H9 (cell line): ENCODE results near the gene TMTC1. TPM values are rescaled to one million over a fixed set of nuclear protein-coding genes. Genes with fewer than 3 reads are reported as not detected.

Experiments
- DNase-seq: peaks from one replicate; pipeline ENCODE4 v3.0.0-alpha.2; 2017
- H2AFZ ChIP-seq: one replicate; pipeline ENCODE4 v1.6.1; 2013; ENCODE audit warnings: mild to moderate bottlenecking, low read length, control low read depth, moderate library complexity
- H2AK5ac ChIP-seq: 2 replicates; pipeline ENCODE4 v1.6.1; 2013; ENCODE audit warnings: low read length, control low read depth, mixed read lengths; ENCODE audit not compliant: insufficient read length
- H2BK120ac ChIP-seq: one replicate; pipeline ENCODE4 v1.6.1; 2013; ENCODE audit warnings: low read depth, mild to moderate bottlenecking, low read length, control low read depth, inconsistent platforms; ENCODE audit not compliant: poor library complexity, severe bottlenecking
- H2BK12ac ChIP-seq: 2 replicates; pipeline ENCODE4 v1.6.1; 2013; ENCODE audit warnings: low read length, control low read depth, mixed read lengths, low read depth; ENCODE audit not compliant: insufficient read length
- H2BK15ac ChIP-seq: 2 replicates; pipeline ENCODE4 v1.6.1; 2013; ENCODE audit warnings: low read depth, low read length, control low read depth
- H2BK20ac ChIP-seq: one replicate; pipeline ENCODE4 v1.6.1; 2013; ENCODE audit warnings: low read depth, mild to moderate bottlenecking, low read length, control low read depth, inconsistent platforms; ENCODE audit not compliant: poor library complexity, severe bottlenecking
- H2BK5ac ChIP-seq: 2 replicates; pipeline ENCODE4 v1.6.1; 2013; ENCODE audit warnings: low read length, control low read depth, mixed read lengths; ENCODE audit not compliant: insufficient read length
- H3K14ac ChIP-seq: 2 replicates; pipeline ENCODE4 v1.6.1; 2013; ENCODE audit warnings: low read length, control low read depth; ENCODE audit not compliant: insufficient read depth
- H3K18ac ChIP-seq: 2 replicates; pipeline ENCODE4 v1.6.1; 2013; ENCODE audit warnings: low read depth, mild to moderate bottlenecking, mixed read lengths, low read length, control low read depth; ENCODE audit not compliant: insufficient read length
- H3K23ac ChIP-seq: 2 replicates; pipeline ENCODE4 v1.6.1; 2013; ENCODE audit warnings: low read length, control low read depth, mixed read lengths, low read depth; ENCODE audit not compliant: insufficient read length
- H3K23me2 ChIP-seq: 2 replicates; pipeline ENCODE4 v1.6.1; 2013; ENCODE audit warnings: low read depth, mild to moderate bottlenecking, mixed read lengths, low read length, control low read depth; ENCODE audit not compliant: insufficient read length, poor library complexity, severe bottlenecking
- H3K27ac ChIP-seq: 2 replicates; pipeline ENCODE4 v1.5.1; 2013; ENCODE audit warnings: low read length, control low read depth, mixed read lengths, low read depth; ENCODE audit not compliant: insufficient read length
- H3K27me3 ChIP-seq: 2 replicates; pipeline ENCODE4 v1.6.1; 2013; ENCODE audit warnings: low read length, control low read depth, inconsistent platforms; ENCODE audit not compliant: insufficient read depth
- H3K4ac ChIP-seq: 2 replicates; pipeline ENCODE4 v1.6.1; 2013; ENCODE audit warnings: low read depth, mild to moderate bottlenecking, control low read depth, inconsistent platforms, low read length, moderate library complexity
- H3K4me1 ChIP-seq: 2 replicates; pipeline ENCODE4 v1.6.1; 2013; ENCODE audit warnings: low read length, control low read depth, inconsistent platforms; ENCODE audit not compliant: insufficient read depth
- H3K4me2 ChIP-seq: 2 replicates; pipeline ENCODE4 v1.6.1; 2013; ENCODE audit warnings: low read length, control low read depth, mixed read lengths; ENCODE audit not compliant: insufficient read length, insufficient read depth
- H3K56ac ChIP-seq: 2 replicates; pipeline ENCODE4 v1.6.1; 2013; ENCODE audit warnings: low read depth, mild to moderate bottlenecking, mixed read lengths, low read length, control low read depth; ENCODE audit not compliant: insufficient read length
- H3K79me1 ChIP-seq: 2 replicates; pipeline ENCODE4 v1.6.1; 2013; ENCODE audit warnings: low read depth, mild to moderate bottlenecking, moderate library complexity, low read length, control low read depth, inconsistent platforms; ENCODE audit not compliant: insufficient read depth, poor library complexity, severe bottlenecking
- H3K79me2 ChIP-seq: 2 replicates; pipeline ENCODE4 v1.6.1; 2013; ENCODE audit warnings: low read length, control low read depth, inconsistent platforms; ENCODE audit not compliant: insufficient read depth
- H3K9ac ChIP-seq: 2 replicates; pipeline ENCODE4 v1.6.1; 2013; ENCODE audit warnings: low read length, control low read depth, mixed read lengths; ENCODE audit not compliant: insufficient read length; ENCODE audit errors: extremely low read depth
- H3K9me3 ChIP-seq: one replicate; pipeline ENCODE4 v1.6.1; 2013; ENCODE audit warnings: low read depth, low read length, inconsistent platforms; ENCODE audit not compliant: control insufficient read depth
- H3T11ph ChIP-seq: one replicate; pipeline ENCODE4 v1.6.1; 2013; ENCODE audit warnings: mild to moderate bottlenecking, low read length, control low read depth, inconsistent platforms
- H4K20me1 ChIP-seq: one replicate; pipeline ENCODE4 v1.6.1; 2013; ENCODE audit not compliant: control insufficient read depth, insufficient read length, insufficient read depth
- H4K5ac ChIP-seq: 2 replicates; pipeline ENCODE4 v1.6.1; 2013; ENCODE audit warnings: low read depth, mild to moderate bottlenecking, mixed read lengths, low read length, control low read depth; ENCODE audit not compliant: insufficient read length
- H4K8ac ChIP-seq: replicated peaks from 2 replicates; pipeline ENCODE4 v1.6.1; 2013; ENCODE audit warnings: low read length, control low read depth, mixed read lengths, low read depth; ENCODE audit not compliant: insufficient read length
- H4K91ac ChIP-seq: 2 replicates; pipeline ENCODE4 v1.6.1; 2013; ENCODE audit warnings: low read depth, mild to moderate bottlenecking, moderate library complexity, mixed read lengths, low read length, control low read depth; ENCODE audit not compliant: insufficient read length
- H3K27ac Mint-ChIP-seq, 3 experiments: 2 replicates in 2 of 3; 3 replicates in 1 of 3; pipeline ENCODE4 v1.8.0; 2020 to 2021; ENCODE audit warnings: mixed read lengths in 3 of 3, mild to moderate bottlenecking in 1 of 3, moderate library complexity in 1 of 3
- H3K27me3 Mint-ChIP-seq: 2 replicates; pipeline ENCODE4 v1.8.0; 2021; ENCODE audit warnings: low read depth, mild to moderate bottlenecking, moderate library complexity, mixed read lengths
- H3K36me3 Mint-ChIP-seq, 3 experiments: 2 replicates in 2 of 3; 3 replicates in 1 of 3; pipeline ENCODE4 v1.8.0; 2020 to 2021; ENCODE audit warnings: low read depth in 3 of 3, mixed read lengths in 3 of 3; ENCODE audit not compliant: insufficient read depth in 1 of 3
- H3K4me1 Mint-ChIP-seq, 2 experiments: 2 replicates each; pipeline ENCODE4 v1.8.0; 2020; ENCODE audit warnings: mixed read lengths in 2 of 2
- H3K4me3 Mint-ChIP-seq, 2 experiments: 2 replicates in 1 of 2; 3 replicates in 1 of 2; pipeline ENCODE4 v1.8.0; 2020 to 2021; ENCODE audit warnings: mild to moderate bottlenecking in 2 of 2, mixed read lengths in 2 of 2, moderate library complexity in 1 of 2
- H3K9me3 Mint-ChIP-seq, 2 experiments: 2 replicates in 1 of 2; 3 replicates in 1 of 2; pipeline ENCODE4 v1.8.0; 2020; ENCODE audit warnings: mild to moderate bottlenecking in 2 of 2, mixed read lengths in 2 of 2, moderate library complexity in 1 of 2
- WGBS: extraction: QIAGEN DNeasy Blood & Tissue Kit; methylation state at CpG from one replicate; pipeline ENCODE4 v1.1.7; 2013; ENCODE audit warnings: missing lambda C conversion rate, low lambda C conversion rate, mixed read lengths; ENCODE audit not compliant: insufficient read length; ENCODE audit errors: extremely low coverage; 5-methylcytosine and 5-hydroxymethylcytosine counted together
- total RNA-seq: library from RNA; stranded (reverse); gene quantifications from 2 replicates; pipeline ENCODE4 v1.2.1, GENCODE V29; 2021
- TF ChIP-seq, protein P1 (sequence below): fragments of 200-600 bp; sonication (generic); conservative IDR thresholded peaks from 3 replicates; pipeline ENCODE4 v1.8.0; 2021; ENCODE audit warnings: antibody characterized with exemption, mild to moderate bottlenecking

TMTC1 gene
- total RNA-seq, 1 experiment from 2014 or later = 16.1 TPM

DNA sequence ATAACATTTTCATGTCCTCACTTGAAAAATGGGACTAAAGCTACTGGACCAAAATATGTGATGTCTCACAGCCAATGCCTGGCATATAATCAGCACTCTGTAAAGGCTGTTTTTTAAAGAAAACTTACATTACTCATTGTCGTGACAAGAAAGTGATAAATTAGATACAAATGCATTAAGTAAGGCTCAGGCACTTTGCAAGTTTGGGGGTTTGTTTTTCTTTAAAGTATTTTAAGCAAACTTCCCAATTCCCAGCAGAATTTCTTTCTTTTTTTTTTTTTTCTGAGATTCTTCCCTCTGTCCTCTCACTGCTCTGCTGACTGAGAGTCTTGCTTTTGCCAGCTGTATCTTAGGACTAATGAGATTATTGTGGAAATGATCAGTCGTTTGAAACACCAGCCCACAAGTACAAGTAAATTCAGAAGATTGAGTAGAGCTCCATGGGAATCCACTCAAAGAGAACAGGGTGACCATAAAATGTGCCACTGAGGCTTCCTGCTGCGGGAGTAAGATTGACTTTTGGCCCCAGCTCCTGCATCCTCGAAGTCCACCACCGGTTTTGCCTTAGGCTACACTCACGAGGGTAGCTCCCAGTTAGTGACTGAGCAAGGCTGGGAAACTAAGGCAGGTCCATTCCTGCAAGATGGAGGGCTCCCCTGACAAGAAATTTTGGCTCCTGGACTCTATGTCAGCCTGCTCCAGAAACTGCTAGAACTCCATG is 82.8 kb downstream of the TMTC1 start:
- no peak overlapping the region; a peak in 2 of 7 replicates for H3K27ac Mint-ChIP-seq
- Histone ChIP-seq H3K27me3 (no peaks in the 10 kb centered on the region), H2BK20ac (no peak overlapping the region), H3K4me1 (peaks cover 2% of the 10 kb centered on the region; the same call in 1 of the 2 replicates), H3K9ac (no peak overlapping the region), H3T11ph (no peak overlapping the region), H3K4ac (no peak overlapping the region), H2BK120ac (no peak overlapping the region), H4K20me1 (no peaks in the 10 kb centered on the region), H2AFZ (no peak overlapping the region), H3K23ac (no peak overlapping the region), H2BK15ac (no peak overlapping the region), H3K27ac (no peak overlapping the region), H3K79me2 (no peaks in the 10 kb centered on the region), H3K4me2 (no peak overlapping the region), H4K8ac (no peak overlapping the region), H3K14ac (no peak overlapping the region), H2BK12ac (no peak overlapping the region), H3K18ac (no peak overlapping the region), H4K5ac (no peak overlapping the region), H4K91ac (no peak overlapping the region), H2AK5ac (no peak overlapping the region), H3K23me2 (no peaks in the 10 kb centered on the region), H3K9me3 (no peaks in the 10 kb centered on the region), H3K56ac (no peak overlapping the region), H2BK5ac (no peak overlapping the region), H3K79me1 (no peaks in the 10 kb centered on the region)
- H3K4me3 Mint-ChIP-seq = no peak overlapping the region
- no CpG with 5 or more reads among the region's 6 CpGs for whole genome bisulfite sequencing
- peaks cover 0 to 2% (median 0%) of the 10 kb centered on the region in 3 experiments; a peak in 1 of 7 replicates for H3K36me3 Mint-ChIP-seq
- DNase-seq = no peak
- 0 out of 5 replicates have a peak, but pooled peaks cover 0 to 2% of the 10 kb centered on the region in 2 experiments for H3K9me3 Mint-ChIP-seq
- TF ChIP-seq, protein P1, sequence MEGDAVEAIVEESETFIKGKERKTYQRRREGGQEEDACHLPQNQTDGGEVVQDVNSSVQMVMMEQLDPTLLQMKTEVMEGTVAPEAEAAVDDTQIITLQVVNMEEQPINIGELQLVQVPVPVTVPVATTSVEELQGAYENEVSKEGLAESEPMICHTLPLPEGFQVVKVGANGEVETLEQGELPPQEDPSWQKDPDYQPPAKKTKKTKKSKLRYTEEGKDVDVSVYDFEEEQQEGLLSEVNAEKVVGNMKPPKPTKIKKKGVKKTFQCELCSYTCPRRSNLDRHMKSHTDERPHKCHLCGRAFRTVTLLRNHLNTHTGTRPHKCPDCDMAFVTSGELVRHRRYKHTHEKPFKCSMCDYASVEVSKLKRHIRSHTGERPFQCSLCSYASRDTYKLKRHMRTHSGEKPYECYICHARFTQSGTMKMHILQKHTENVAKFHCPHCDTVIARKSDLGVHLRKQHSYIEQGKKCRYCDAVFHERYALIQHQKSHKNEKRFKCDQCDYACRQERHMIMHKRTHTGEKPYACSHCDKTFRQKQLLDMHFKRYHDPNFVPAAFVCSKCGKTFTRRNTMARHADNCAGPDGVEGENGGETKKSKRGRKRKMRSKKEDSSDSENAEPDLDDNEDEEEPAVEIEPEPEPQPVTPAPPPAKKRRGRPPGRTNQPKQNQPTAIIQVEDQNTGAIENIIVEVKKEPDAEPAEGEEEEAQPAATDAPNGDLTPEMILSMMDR = no peak
- H3K27me3 Mint-ChIP-seq = no peaks in the 10 kb centered on the region
- peaks cover 20 to 23% of the 10 kb centered on the region in 2 experiments for H3K4me1 Mint-ChIP-seq
